Measurements from ENCODE around the gene XYLB. TPM values are rescaled to one million over a fixed set of nuclear protein-coding genes. Genes with fewer than 3 reads are reported as not detected.
A peak's percentile ranks its signal among the peaks of the same experiment; 100 is the strongest.
"Not testable (repeated sequence)": the region's sequence is repeated elsewhere in the genome, so short reads cannot be mapped to it uniquely, and the experiment has no call there.

The XYLB gene
- total RNA-seq, 4 donors from 2014 or later = 2.4 to 5.0 (median 2.5) TPM

GRCh38 chr3:38401246-38401962 is 54.8 kb downstream of the XYLB start:
- TF ChIP-seq CTCF (IDR thresholded peaks at IDR 0.05) = no peak
- no peak for TF ChIP-seq POLR2A (IDR thresholded peaks at IDR 0.05)
- 56 to 62% methylated on average over 4 of the region's 4 CpGs for WGBS, 2 donors
- Histone ChIP-seq H3K27ac (no peak overlapping the region), H3K4me3 (no peak overlapping the region), H3K4me1 (peaks cover 0 to 7% (median 0%) of the 10 kb centered on the region in 3 donors), H3K27me3 (no peaks in the 10 kb centered on the region), H3K9me3 (no peaks in the 10 kb centered on the region), H3K36me3 (peaks cover 0 to 88% (median 8%) of the 10 kb centered on the region in 3 donors)
- intact Hi-C loops (cut with DNase I) = no loop called here
- no peak for DNase-seq

GRCh38 chr3:38404286-38404685 is 57.7 kb downstream of the XYLB start:
- intact Hi-C loops (cut with DNase I) = no loop called here
- no peaks in the 10 kb centered on the region for H3K9me3 ChIP-seq
- no peak for DNase-seq
- H3K4me3 ChIP-seq = no peak overlapping the region
- H3K4me1 ChIP-seq = peaks cover 0 to 7% (median 0%) of the 10 kb centered on the region in 3 donors
- TF ChIP-seq POLR2A (IDR thresholded peaks at IDR 0.05) (no peak), CTCF (IDR thresholded peaks at IDR 0.05) (no peak)
- 57 to 75% methylated on average over 1 to 5 of the region's 5 CpGs for WGBS, 2 donors
- H3K27me3 ChIP-seq = no peaks in the 10 kb centered on the region
- peaks cover 0 to 61% (median 8%) of the 10 kb centered on the region in 3 donors for H3K36me3 ChIP-seq
- no peak overlapping the region for H3K27ac ChIP-seq

- H3K4me1 ChIP-seq = no peaks in the 10 kb centered on the region
- WGBS, 2 donors = 50 to 69% methylated on average over 1 of the region's 1 CpG
- H3K27ac ChIP-seq = no peak overlapping the region
- no peaks in the 10 kb centered on the region for H3K36me3 ChIP-seq
- no peak overlapping the region for H3K4me3 ChIP-seq
- H3K27me3 ChIP-seq = no peaks in the 10 kb centered on the region
- H3K9me3 ChIP-seq = no peaks in the 10 kb centered on the region
- TF ChIP-seq POLR2A (IDR thresholded peaks at IDR 0.05) = no peak
- TF ChIP-seq CTCF (IDR thresholded peaks at IDR 0.05) = no peak
- DNase-seq = no peak
- intact Hi-C loops (cut with DNase I) = no loop called here
Observed at GRCh38 chr3:38411591-38411990, 65.0 kb downstream of the XYLB start.

- H3K36me3 ChIP-seq; H3K9me3 ChIP-seq; H3K27me3 ChIP-seq; intact Hi-C loops (cut with DNase I); H3K27ac ChIP-seq; H3K4me3 ChIP-seq; DNase-seq: not testable (repeated sequence)
- peaks cover 0 to 22% (median 5%) of the 10 kb centered on the region in 3 donors for H3K4me1 ChIP-seq
- 43 to 59% methylated on average over 3 to 5 of the region's 5 CpGs for WGBS, 2 donors
Observed at GRCh38 chr3:38420758-38421157, 74.2 kb downstream of the XYLB start.

- no peak for DNase-seq
- H3K4me3 ChIP-seq = no peak overlapping the region
- no peaks in the 10 kb centered on the region for H3K9me3 ChIP-seq
- no peaks in the 10 kb centered on the region for H3K27me3 ChIP-seq
- H3K4me1 ChIP-seq = peaks cover 0 to 32% (median 5%) of the 10 kb centered on the region in 3 donors
- TF ChIP-seq POLR2A (IDR thresholded peaks at IDR 0.05) (no peak), CTCF (IDR thresholded peaks at IDR 0.05) (no peak)
- no peak overlapping the region for H3K27ac ChIP-seq
- WGBS, 2 donors = 28 to 63% methylated on average over 7 of the region's 7 CpGs
- intact Hi-C loops (cut with DNase I) = no loop called here
- no peaks in the 10 kb centered on the region for H3K36me3 ChIP-seq
Observed at GRCh38 chr3:38421679-38422336, 75.2 kb downstream of the XYLB start.

GRCh38 chr3:38426798-38427426 is 80.3 kb downstream of the XYLB start:
- WGBS, 2 donors = 46 to 67% methylated on average over 6 of the region's 6 CpGs
- intact Hi-C loops (cut with DNase I); H3K9me3 ChIP-seq; H3K36me3 ChIP-seq; DNase-seq; H3K4me3 ChIP-seq; H3K27me3 ChIP-seq: not testable (repeated sequence)
- Histone ChIP-seq H3K4me1 (peaks cover 0 to 23% (median 0%) of the 10 kb centered on the region in 3 donors), H3K27ac (peak overlapping the region in 2 of 4 donors; percentile 16 to 29)

- intact Hi-C loops (cut with DNase I); DNase-seq; H3K36me3 ChIP-seq; H3K4me3 ChIP-seq; H3K4me1 ChIP-seq; H3K27me3 ChIP-seq; H3K27ac ChIP-seq: not testable (repeated sequence)
- 88 to 91% methylated on average over 5 of the region's 5 CpGs for WGBS, 2 donors
- peaks cover 0 to 45% (median 28%) of the 10 kb centered on the region in 3 donors for H3K9me3 ChIP-seq
Observed at GRCh38 chr3:38432871-38433658, 86.5 kb downstream of the XYLB start.

- DNase-seq; H3K4me1 ChIP-seq; H3K4me3 ChIP-seq; H3K27ac ChIP-seq; intact Hi-C loops (cut with DNase I); H3K36me3 ChIP-seq; H3K27me3 ChIP-seq: not testable (repeated sequence)
- H3K9me3 ChIP-seq = peaks cover 0 to 45% (median 31%) of the 10 kb centered on the region in 3 donors
- 56 to 65% methylated on average over 2 of the region's 2 CpGs for WGBS, 2 donors
Observed at GRCh38 chr3:38433661-38434060, 87.1 kb downstream of the XYLB start.

Measured in esophagus squamous epithelium (tissue), 5 donors.